ENCODE results near the gene RAB6B.

- TF ChIP-seq EZH2phosphoT487 (IDR thresholded peaks at IDR 0.05; ENCODE audit: borderline replicate concordance), result no peak
- TF ChIP-seq POLR2AphosphoS5 (IDR thresholded peaks at IDR 0.05; ENCODE audit: low read depth, low read length), result no peak
- no peak for TF ChIP-seq POLR2A (IDR thresholded peaks at IDR 0.05; ENCODE audit: borderline replicate concordance, extremely low read depth, insufficient read depth, insufficient read length)
- TF ChIP-seq CTCF (IDR thresholded peaks at IDR 0.05 in 2 of 3, conservative IDR thresholded peaks at IDR 0.05 in 1 of 3; ENCODE audit: borderline replicate concordance in 1 of 3, insufficient read depth in 1 of 3, low read depth in 2 of 3, low read length in 2 of 3), result no peak
- no peak for TF ChIP-seq CBX3 (IDR thresholded peaks at IDR 0.05; ENCODE audit: low read depth)
- TF ChIP-seq ATF3 (IDR thresholded peaks at IDR 0.05), result no peak
- no peak for TF ChIP-seq SIN3A (IDR thresholded peaks at IDR 0.05; ENCODE audit: low read depth)
- TF ChIP-seq JUND (IDR thresholded peaks at IDR 0.05), result no peak
- TF ChIP-seq REST (IDR thresholded peaks at IDR 0.05; ENCODE audit: low read depth), result no peak
- TF ChIP-seq ZFX (IDR thresholded peaks at IDR 0.05), result no peak
- TF ChIP-seq EGR1 (IDR thresholded peaks at IDR 0.05; ENCODE audit: low read depth), result no peak
- no peak for TF ChIP-seq EZH2 (IDR thresholded peaks at IDR 0.05)
- TF ChIP-seq YY1 (IDR thresholded peaks at IDR 0.05; ENCODE audit: extremely low read depth, insufficient replicate concordance, low read depth, low read length), result no peak
- TF ChIP-seq ZBTB33 (IDR thresholded peaks at IDR 0.05; ENCODE audit: extremely low read depth, insufficient replicate concordance, low read length), result no peak
Observed at GRCh38 chr3:133851266-133851906, 44.3 kb downstream of the RAB6B start.

All from HCT116 (cell line).